ENCODE results near the gene CREBL2.
"Not testable (repeated sequence)": the region's sequence is repeated elsewhere in the genome, so short reads cannot be mapped to it uniquely, and the experiment has no call there.

CREBL2 gene, protein sequence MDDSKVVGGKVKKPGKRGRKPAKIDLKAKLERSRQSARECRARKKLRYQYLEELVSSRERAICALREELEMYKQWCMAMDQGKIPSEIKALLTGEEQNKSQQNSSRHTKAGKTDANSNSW

DNA sequence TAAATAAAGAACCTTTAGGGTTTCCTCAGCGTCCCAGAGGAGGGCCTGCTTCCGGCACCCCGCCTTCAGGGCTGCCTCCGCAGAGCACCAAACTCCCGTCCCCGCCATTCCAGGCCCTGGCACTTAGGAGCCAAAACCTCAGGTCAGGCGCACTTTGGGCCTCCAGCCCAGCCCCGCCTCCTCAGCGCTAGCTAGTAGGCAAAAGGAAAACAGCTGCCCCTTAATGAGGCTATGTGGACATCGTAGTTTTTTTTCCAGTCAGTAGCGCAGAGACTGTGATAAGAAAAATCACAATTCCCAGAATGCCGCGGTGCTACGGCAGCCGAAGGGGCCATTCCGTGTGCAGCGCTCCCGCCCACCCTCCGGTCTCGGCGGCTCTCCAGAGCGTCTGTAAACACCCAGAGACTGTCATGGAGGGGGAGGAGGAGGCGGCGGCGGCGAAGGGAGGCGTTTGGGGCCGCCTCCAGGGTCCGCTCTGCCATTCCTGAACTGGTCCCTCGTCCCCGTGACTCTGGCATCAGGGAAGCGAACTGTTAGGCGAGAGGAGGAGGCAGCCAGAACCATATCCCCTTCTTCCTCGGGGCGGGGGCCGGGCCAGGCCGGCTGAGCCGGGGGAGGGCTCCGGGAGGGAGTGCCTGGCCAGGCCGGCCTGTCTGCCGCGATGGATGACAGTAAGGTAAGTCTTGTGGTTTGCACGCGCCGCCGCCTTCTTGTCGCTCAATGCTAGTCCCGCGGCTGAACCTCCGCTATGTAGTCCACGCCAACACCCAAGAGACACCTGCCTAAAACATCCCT lies at the start of gene CREBL2:
TSS of gene CREBL2 (plus strand) at position 365 of the 795 bp plus-strand sequence. CDS start at position 662, 297 bp downstream.
- peak; percentile 90 to 96 for DNase-seq

DNA sequence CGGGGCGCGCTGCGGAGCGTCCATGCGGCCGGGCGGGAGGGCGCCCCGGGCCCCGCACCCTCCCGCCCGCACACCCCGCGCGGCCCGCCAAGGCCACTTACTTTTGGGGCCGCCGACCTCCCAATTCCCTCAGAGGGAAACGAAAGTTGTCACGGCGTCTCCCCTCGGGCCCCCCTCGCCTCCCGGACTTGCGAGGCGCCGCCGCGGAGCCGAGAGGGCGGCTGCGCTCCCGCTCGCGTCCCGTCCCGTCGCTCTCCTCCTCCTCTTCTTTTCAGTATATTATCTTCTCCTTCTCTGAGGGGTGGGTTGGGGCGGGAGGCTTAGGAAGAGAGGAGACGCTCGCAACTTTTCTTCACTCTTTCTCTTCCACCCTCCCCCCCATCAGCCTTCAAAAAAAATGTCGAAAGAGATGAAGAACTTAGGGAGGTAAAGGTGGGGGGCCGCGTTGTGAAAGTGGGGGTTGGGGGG lies 49.6 kb upstream of the CREBL2 start:
- peak in 1 of 2 experiments; percentile 40 for DNase-seq

DNA sequence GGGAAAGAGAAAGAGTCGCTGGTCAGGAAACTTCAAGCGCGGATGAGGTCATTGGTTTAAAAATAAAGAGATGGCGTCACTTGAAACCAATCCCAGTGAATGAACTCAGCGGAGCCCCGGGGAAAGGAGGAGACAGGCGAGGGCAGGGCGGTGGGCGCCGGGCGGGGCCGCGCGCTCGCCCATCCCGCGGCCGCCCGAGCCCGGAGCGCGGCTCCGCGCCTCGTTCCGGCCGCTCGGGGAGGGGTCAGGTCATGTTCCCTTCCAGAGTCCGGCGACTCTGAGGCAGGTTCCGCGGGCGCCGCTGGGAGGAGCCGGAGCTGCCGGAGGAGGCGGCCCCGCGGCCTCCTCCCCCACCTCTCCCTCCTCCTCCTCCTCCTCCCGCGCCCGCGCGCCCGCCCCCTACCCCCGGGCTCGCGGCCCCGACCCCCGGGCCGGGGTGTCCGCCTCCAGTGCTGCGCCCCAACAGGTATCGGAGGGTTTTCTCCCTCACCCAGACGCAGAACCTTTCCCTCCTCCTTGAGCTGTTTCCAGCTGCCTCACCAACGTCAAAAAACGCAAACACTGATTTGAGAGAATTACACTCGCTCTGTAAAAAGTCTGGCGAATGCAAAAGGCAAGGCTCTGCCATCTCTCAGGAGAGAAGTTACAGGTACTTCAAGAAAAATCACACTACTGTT lies 49.0 kb upstream of the CREBL2 start, which contains the start of gene DUSP16:
TSS of gene DUSP16 (minus strand) at position 279 of the 677 bp plus-strand sequence. CDS start 41,765 bp downstream, outside the sequence.
- peak; percentile 91 to 94 for DNase-seq

DNA sequence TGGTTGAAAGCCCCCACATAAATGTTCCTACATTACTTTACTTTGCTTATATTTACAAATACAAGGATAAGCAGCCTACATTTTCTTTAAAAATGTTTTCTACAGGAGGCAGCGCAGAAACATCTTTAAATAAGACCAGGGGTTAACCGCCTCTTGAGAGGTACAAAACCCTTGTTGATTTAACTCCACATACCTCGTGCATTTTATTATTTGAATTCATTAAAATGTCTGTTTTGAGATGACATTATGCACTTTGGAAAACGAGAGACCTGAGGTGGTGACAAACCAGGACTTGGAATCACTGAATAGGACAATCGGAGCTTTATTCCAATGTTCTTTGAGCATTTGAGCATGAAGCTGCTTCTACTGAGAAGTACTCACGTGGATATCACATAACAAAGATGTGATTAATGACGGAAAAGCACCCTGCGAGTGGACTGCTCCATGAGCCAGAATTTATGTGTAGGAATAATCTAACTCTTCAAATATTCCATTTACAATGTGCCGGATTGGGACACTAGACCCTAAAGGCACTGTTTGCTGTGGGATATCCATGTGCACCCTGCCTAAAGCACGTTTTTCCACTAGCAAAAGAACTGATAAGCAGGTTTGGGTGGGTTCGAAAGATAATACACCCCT lies 48.3 kb upstream of the CREBL2 start:
- DNase-seq, result no peak

DNA sequence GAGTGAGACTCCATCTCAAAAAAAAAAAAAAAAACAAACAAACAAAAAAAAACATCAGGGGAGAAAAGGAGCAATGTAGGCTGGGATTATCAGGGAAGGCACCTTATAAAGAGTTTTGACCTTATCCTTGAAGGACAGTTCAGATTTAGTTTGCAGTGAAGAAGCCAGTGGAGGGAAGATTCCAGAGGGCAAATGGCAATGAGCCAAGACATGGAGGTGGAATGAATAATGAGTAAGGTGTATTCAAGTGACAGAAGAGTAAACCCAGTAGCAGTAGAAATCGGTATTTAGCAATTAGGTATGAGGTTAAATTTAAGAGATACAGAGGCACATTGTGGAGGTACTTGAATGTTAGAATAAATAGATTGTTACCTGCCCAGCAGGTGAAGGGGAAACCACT lies 46.8 kb upstream of the CREBL2 start:
- no peak for DNase-seq

DNA sequence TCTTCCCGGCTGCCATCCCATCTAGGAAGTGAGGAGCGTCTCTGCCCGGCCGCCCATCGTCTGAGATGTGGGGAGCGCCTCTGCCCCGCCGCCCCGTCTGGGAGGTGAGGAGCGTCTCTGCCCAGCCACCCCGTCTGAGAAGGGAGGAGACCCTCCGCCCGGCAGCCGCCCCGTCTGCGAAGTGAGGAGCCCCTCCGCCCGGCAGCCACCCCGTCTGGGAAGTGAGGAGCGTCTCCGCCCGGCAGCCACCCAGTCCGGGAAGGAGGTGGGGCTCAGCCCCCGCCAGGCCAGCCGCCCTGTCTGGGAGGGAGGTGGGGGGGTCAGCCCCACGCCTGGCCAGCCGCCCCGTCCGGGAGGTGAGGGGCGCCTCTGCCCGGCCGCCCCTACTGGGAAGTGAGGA lies 45.7 kb upstream of the CREBL2 start:
- not testable (repeated sequence) for DNase-seq

DNA sequence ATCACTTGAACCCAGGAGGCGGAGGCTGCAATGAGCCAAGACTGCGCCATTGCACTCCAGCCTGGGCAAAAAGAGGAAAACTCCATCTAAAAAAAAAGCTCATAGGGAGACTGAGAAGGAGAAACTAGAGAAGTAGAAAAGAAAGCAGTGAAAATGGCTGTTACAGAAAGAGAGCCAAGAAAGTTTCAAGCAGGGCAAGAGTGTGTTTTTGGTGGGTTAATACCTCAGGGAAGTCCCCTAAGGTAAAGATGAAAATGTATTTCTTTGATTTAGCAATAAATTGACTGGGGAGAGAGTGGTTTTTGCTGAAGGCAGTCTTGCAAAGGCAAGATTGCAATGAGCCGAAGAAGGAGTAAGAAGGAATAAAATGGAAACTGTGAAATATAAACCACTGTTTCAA lies 39.0 kb upstream of the CREBL2 start:
- no peak for DNase-seq

DNA sequence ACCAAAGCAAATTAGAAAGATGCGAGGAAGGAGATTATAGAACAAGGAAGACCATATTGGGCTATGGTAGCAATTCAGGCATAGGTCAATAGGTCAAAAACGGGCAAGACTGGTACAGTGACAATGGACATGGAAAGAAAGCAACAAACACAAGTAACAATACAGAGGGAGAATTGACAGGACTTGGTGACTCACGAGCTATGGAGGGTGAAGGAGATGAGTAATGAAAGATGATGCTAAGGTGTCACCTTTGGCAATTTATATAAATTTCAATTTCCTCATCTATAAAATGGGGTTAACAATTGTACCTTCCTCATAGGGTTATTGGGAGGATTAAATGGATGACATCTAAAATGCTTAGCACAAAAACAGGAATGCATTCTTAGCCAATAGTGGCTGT lies 33.9 kb upstream of the CREBL2 start:
- DNase-seq, result no peak

DNA sequence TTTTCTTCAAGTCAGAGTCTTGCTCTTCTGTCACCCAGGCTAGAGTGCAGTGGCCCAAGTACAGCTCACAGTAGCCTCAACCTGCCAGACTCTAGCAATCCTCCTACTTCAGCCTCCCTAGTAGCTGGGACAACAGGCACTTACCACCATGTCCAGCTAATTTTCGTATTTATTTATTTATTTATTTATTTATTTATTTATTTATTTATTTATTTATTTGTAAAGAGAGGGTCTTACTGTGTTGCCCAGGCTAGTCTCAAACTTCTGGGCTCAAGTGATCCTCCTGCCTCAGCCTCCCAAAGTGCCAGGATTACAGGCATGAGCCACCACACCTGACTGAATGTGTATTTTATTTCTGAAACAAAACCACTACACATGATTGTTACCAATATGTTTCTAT lies 31.0 kb upstream of the CREBL2 start:
- not testable (repeated sequence) for DNase-seq

DNA sequence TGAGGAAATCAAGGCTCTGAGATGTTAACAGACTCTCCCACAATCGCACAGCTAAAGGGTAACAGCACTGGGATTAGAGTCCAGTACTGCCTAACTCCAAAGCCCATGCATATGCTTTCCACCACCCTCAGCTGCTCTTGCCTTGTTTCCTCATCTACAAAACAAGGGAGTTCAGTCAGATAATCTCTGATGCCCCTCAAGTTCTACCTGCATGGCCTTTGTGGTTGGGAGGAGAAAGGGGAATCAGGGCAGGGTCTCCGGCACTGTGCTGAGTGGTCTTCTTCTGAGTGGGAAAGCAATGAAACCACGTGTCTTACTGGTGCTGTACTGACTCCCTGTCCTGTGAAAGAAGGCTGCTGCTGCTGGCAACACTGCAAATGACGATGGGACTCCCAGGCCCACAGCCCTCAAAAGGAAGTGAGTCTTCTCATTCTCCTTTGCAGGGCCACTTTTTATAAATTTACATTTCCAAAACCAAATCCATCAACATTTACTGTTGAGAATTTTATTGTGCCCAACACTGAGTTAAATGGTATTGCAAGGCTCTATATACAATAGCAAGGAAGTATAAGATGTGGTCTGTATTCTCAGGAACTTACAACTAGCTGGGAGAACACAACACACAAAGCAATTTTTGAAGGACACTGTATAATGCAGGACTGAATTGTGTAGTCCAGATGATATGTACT lies 29.3 kb upstream of the CREBL2 start:
- no peak for DNase-seq

DNA sequence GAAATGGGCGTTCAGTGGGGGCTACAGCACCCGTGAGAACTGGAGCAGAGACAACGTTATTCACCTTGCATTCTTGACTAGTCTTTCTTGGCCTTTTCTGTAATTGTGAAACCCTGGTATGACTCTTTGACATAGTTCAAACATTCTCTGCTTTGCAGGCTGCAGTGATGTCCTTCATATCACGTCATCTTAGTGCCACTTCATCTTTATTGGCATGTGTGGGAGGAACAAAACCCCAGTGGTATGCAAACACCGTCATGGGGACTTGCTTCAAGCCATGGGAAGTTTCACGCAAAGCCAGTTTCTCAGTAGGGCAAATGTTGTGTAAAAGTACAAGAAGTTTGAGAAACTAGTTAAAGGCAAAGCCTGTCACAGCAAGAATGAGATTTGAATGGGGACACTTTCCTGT lies 28.8 kb upstream of the CREBL2 start:
- no peak for DNase-seq

DNA sequence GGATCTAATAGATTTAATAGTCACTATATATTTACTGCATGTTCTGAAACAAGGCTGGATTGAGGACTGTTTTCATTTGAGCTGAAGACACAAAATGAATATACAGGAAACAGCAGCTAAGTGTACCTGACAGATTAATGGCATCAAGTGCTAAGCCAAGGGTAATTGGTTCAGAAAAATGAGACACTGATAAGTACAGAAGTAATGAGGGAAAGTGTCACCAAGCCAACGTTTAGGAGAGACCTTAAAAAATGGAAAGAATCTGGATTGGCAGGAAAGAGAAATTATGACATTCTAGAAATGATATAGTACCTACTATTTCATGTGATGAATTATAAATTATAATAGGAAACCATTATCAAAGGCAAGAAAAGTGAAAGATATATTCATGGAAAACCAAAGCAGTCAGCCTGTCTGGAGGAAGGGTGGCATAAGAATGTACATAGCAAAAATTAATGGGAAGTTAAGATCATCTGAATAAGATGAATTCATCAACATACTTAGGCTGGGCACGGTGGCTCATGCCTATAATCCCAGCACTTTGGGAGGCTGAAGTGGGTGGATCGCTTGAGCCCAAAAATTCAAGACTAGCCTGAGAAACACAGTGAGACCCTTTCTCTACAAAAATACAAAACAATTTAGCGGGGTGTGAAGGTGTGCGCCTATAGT lies 28.0 kb upstream of the CREBL2 start:
- no peak for DNase-seq

DNA sequence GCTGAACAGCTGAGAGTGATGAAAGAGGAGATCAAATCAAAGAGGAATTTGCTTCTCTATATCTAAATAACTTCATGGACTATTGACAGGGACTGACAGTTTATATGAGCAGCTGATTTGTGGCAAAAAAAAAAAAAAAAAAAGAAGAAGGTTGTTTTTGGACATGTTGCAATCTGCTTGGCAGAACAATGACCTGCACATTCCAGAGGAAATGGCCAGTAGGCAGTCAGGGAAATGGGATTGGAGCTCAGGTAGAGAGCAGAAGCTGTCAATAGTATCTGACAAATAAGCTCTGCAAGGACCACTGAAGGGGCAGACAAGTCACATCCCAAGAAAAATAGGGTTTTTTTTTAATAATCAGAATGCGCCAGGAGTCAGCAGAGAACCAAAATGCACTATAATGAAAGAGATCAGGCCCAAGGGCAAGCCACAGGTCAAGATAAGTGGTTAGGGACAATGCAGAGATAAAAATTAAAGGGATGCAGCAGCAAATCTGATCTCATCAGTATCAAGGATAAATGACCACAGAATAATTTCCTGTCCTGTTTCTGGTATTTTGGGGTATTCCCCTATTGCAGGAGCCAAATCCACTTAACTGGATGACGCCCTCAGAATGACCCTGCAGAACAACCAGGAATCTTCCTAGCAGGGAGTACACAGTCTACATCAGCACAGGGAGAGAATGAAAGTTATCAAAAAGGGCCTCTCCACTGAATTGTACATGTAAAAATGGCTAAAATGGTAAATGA lies 26.4 kb upstream of the CREBL2 start:
- no peak for DNase-seq

DNA sequence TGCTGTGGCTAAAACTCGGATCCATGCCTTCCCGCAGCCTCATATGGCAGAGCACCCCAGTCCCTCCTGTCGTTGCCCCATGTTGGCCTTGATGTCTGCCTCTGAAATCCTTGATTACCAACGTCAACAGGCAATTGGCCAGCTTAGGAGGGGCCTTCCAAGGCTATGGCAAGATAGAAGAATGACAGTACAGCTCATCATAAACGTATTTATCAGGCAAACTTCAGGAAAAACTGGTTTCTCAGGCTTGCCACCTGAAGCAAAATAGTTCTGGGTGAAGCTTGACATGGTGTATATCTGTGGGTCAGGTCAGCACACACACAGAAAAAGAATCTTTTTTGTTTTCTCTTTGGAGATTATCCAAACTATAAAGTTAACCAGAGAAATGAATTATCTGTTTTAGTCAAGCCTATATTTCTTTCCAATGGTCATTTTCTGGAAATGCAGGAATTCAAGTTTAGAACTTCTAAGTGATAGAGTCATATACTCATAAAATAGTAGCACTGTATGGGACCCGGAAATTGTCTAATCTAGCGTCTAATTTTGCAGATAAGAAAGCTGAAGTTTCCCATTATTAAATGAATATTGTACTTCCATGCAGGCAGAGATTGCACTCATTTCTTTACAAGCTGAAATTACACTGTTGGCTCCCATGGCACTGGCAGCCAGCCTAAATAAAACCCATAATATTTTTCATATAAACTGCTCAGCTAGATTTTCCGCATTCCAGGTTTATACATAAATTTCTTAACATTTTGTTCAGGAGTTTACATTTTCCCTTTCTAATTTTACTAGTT lies 24.6 kb upstream of the CREBL2 start:
- no peak for DNase-seq

DNA sequence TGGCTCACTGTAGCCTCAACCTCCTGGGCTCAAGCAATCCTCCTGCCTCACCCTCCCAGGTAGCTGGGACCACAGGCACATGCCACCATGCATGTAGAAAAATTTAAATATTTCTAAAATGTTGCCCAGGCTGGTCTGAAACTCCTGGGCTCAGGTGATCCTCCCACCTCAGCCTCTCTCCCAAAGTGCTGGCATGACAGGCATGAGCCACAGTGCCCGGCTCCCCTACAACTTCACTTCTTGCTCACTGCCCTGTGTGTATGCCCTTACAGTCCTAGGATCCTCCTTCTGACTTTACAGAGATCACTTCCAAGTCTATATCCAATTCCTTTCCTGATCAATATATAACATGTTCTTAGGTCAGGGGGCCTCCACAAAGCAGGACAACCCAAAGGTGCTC lies 23.8 kb upstream of the CREBL2 start:
- DNase-seq, result no peak

DNA sequence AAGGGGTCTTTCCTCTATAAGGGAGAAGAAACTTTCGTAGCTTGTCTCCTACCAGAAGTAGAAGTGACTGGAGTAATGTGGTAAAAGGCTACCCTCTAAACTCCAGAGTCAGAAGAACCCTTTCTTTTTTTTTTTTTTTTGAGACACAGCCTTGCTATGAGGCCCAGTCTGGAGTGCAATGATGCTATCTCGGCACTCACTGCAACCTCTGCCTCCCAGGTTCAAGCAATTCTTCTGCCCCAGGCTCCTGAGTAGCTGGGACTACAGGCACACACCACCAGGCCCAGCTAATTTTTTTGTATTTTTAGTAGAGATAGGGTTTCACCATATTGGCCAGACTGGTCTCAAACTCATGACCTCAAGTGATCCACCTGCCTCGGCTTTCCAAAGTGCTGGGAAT lies 23.2 kb upstream of the CREBL2 start:
- not testable (repeated sequence) for DNase-seq

DNA sequence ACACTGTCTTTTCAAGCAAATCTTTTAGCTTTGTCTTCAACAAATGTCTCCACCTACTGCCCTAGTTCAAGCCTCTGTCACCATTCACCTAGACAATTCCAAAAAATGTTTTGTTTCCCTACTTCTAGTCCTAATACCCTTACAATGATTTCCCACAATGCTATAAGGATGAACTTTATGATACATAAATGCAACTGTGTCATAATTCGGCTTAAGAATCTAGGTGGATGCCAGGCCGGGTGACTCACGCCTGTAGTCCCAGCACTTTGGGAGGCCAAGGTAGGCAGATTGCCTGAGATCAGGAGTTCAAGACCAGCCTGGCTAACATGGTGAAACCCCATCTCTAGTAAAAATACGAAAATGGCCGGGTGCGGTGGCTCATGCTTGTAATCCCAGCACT lies 20.7 kb upstream of the CREBL2 start:
- DNase-seq, result no peak

DNA sequence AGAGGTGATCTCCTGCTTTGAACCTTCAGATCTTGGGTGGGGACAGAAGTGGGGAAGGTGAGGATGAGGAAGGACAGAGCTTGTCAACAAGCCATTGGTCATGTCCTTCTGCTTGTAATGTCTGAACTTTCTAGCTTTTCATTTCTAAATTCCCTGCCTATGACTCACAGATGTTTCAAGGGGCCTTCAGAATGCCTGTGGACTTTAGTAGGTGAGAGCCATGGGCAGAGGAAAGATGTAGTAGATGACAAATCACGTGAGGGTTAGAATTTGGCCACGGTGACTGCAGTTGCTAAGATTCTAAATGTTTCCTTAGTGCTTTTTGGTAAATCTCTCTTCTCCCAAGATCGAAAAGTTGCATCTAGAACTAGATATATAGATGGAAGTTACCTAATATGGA lies 18.7 kb upstream of the CREBL2 start:
- DNase-seq, result no peak

DNA sequence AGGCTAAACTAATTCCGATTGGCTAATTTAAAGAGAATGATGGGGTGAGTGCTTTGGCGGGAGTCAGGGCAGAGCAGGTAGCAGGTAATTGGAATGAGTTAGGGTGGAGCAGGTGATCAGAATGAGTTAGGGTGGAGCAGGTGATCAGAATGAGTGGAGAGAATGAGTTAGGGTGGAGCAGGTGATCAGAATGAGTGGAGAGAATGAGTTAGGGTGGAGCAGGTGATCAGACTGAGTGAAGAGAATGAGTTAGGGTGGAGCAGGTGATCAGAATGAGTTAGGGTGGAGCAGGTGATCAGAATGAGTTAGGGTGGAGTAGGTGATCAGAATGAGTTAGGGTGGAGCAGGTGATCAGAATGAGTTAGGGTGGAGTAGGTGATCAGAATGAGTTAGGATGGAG lies 15.7 kb upstream of the CREBL2 start:
- not testable (repeated sequence) for DNase-seq

DNA sequence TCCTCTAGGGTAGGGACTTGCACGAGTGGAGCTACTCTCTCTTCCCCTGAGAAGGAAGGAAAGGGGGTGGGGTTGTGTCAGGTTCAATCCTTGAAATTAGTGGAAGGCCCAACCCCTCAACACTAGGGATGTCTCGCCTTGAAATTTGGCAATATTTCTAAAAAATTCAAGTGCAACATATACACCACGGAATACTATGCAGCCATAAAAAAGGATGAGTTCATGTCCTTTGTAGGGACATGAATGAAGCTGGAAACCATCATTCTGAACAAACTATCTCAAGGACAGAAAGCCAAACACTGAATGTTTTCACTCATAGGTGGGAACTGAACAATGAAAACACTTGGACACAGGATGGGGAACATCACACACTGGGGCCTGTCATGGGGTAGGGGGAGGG lies 15.1 kb upstream of the CREBL2 start:
- DNase-seq, result not testable (repeated sequence)

DNA sequence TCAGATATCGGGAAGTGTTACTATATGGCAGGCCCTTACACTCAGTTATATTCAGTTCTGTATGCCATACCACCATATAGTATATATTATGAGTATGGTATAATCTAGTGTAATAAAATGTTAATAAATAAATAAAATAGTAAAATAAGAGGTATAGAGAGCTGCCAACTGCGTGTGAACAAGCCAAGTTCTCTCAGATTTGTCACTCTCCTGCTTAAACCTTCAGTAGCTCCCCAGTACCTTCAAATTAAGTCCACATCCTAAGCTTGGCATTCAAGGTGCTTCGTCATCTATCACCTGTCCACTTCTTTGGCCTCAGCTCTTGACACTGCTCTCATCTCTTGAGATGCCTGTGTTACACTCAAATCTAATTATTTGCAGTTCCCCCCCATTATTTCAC lies 12.8 kb upstream of the CREBL2 start:
- DNase-seq, result no peak

Data from NCI-H2081 (cell line).